H54 (cell line): Measurements from ENCODE around the gene MAN1C1.
A peak's percentile ranks its signal among the peaks of the same experiment; 100 is the strongest.
"Not testable (repeated sequence)": the region's sequence is repeated elsewhere in the genome, so short reads cannot be mapped to it uniquely, and the experiment has no call there.

ENCODE experiments used
- DNase-seq: peaks from one replicate; pipeline ENCODE4 v3.0.0; 2011; ENCODE audit warnings: low spot score, mixed read lengths; ENCODE audit not compliant: insufficient read length
- FAIRE-seq: peaks from 3 replicates; lab custom pipeline; 2011; peaks lifted over from hg19 to GRCh38; lab: Jason Lieb, UNC
- POLR2A ChIP-seq: IDR thresholded peaks from 2 replicates; pipeline ENCODE4 v1.6.1; 2011; ENCODE audit warnings: low read depth, mild to moderate bottlenecking, low read length

MAN1C1 gene

DNA sequence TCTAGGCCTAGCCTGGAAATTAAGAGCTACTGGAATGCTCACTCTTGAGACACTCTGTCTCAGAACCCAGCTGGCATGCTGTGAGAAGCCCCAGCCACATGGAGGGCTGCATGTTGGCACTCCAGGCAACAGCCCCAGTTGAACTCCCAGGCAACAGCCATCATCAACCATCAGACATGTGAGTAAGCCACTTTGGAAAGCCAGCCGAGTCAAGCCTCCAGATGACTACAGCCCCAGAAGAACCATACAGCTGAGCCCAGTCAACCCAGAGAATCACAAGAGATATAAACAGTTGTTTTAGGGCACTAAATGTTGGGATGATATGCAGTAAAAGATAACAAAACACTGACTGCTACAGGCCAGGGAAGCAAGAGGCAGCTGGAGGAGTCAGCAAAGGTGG lies 17.7 kb upstream of the MAN1C1 start:
- DNase-seq: no peak
- no peak for FAIRE-seq
- TF ChIP-seq POLR2A: no peak

DNA sequence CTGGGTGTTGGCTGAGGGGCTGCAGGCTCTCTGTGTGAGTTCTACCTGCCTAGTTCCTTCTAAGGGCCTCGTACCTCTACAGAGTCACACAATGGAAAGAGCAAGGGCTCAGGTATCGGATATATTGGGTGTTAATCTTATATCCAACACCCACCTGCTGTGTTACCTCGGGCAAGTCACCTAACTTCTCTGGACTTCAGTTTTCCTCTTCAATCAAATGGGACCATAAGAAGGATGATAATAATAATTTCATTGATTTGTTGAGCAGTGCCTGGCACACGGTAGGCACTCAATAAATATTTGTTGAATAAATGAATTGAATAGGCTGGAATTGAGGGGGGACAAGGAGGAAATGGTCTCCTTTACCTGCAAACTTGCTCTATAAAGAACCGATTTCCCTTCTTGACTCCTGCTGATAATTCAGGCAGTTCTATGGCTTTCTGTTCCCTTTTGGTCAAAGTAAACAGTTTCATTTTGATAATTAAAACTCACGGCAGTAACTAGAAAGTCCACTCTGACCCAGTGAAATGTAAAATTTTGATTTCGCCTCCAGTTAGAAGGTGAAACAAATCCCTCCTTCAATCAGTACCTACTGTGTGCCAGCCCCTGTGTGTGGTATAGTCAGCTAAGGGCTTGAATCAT lies 16.5 kb upstream of the MAN1C1 start:
- DNase-seq: no peak
- no peak for TF ChIP-seq POLR2A
- FAIRE-seq: no peak

DNA sequence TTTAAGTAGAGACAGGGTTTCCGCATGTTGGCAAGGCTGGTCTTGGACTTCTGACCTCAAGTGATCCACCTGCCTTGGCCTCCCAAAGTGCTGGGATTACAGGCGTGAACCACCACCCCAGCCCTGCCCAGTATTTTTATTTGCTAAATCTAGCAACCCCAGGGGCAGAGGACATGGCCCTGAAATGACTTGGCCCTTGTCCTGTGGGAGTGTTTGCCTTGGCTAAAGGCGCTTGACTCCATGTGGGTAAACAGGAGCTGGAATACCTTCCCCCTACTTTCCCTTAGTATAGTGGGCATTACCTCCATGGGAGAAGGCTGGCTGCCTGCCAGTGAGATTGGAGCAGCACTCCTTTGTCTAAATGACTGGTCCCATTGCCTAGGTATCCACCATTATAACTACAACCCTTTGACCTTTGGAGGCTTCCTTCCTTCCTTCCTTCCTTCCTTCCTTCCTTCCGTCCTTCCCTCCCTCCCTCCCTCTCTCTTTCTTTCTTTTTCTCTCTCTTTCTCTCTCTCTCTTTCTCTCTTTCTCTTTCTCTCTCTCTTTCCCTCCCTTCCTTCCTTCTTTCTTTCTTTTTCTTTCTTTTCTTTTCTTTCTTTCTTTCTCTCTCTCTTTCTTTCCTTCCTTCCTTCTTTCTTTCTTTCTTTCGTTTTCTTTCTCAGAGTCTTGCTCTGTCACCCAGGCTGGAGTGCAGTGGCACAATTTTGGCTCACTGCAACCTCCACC lies 15.5 kb upstream of the MAN1C1 start:
- not testable (repeated sequence) for DNase-seq, FAIRE-seq

DNA sequence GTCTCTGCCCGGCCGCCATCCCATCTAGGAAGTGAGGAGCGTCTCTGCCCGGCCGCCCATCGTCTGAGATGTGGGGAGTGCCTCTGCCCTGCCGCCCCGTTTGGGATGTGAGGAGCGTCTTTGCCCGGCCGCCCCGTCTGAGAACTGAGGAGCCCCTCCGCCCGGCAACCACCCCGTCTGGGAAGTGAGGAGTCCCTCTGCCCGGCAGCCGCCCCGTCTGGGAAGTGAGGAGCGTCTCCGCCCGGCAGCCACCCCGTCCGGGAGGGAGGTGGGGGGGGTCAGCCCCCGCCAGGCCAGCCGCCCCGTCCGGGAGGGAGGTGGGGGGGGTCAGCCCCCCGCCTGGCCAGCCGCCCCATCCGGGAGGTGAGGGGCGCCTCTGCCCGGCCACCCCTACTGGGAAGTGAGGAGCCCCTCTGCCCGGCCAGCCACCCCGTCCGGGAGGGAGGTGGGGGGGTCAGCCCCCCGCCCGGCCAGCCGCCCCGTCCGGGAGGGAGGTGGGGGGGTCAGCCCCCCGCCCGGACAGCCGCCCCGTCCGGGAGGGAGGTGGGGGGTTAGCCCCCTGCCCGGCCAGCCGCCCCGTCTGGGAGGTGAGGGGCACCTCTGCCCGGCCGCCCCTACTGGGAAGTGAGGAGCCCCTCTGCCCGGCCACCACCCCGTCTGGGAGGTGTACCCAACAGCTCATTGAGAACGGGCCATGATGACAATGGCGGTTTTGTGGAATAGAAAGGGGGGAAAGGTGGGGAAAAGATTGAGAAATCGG lies 12.6 kb upstream of the MAN1C1 start:
- FAIRE-seq, DNase-seq: not testable (repeated sequence)

GRCh38 chr1:25607123-25607522 lies 9.5 kb upstream of the MAN1C1 start:
- no peak for TF ChIP-seq POLR2A
- DNase-seq (no peak), FAIRE-seq (no peak)

- peak; percentile 49 for DNase-seq
- TF ChIP-seq POLR2A: no peak
- no peak for FAIRE-seq
Observed at GRCh38 chr1:25608488-25609178, 8.0 kb upstream of the MAN1C1 start.

GRCh38 chr1:25609921-25610320 lies 6.7 kb upstream of the MAN1C1 start:
- DNase-seq (no peak), FAIRE-seq (no peak)
- TF ChIP-seq POLR2A: no peak

GRCh38 chr1:25610822-25611630 lies 5.6 kb upstream of the MAN1C1 start:
- FAIRE-seq: no peak
- DNase-seq: no peak

DNA sequence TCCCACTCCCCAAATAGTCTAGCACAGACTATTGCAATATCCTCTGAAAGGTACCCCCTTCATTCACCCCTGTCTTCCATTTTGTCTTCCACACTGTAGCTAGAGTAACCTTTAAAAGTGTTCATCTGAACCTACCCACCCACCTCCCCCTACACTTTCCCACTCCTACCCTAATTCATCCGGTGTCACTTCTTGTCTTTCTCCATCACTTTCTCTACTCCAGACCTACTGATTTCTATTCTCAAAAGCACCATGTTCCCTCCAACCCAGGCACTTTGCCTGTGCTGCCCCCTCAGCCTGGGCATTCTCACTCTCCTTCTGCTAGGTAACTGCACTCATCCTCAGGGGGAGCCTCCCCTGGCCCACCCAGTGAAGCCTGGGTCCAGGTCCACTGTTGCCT lies 4.7 kb upstream of the MAN1C1 start:
- FAIRE-seq (no peak), DNase-seq (no peak)
- TF ChIP-seq POLR2A: no peak

More at GRCh38 chr1:25610822-25611630, 5.6 kb upstream of the MAN1C1 start:
- no peak for TF ChIP-seq POLR2A

DNA sequence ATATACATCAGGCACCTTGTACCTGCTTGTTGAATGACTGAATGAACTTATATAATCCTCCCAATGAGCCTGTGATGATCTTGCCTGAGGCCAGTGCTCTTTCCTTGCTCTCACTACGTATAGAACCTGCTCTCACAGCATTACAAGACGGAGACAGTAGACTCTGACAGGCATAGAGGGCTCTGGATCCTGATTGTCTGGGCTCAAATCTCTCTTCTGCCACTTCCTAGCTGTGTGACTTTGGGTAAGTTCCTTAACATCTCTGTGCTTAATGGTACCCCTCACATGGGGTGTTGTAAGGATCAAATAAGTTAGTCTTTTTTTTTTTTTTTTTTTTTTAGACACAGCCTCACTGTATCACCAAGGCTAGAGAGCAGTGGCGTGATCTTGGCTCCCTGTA lies 4.2 kb upstream of the MAN1C1 start:
- FAIRE-seq (no peak), DNase-seq (no peak)
- TF ChIP-seq POLR2A: no peak

DNA sequence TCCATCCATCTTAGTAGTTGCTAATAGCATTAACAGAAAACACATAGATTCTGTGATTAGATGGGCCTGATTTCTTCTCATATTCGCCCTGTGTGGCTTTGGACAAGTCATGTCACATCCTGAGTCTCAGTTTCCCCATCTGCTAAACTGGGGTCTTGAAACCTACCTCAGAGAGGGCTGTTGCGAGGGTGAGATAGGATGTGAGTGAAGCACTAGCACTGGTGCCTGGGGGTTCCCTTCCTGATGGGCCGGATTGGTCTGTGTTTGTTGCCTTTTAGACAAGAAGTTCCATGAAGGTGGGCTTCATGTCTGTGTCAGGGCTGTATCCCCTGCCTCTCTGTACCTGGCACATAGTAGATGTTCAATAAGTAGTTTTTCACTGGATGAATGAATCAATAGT lies 3.5 kb upstream of the MAN1C1 start:
- TF ChIP-seq POLR2A: no peak
- FAIRE-seq: no peak
- no peak for DNase-seq

DNA sequence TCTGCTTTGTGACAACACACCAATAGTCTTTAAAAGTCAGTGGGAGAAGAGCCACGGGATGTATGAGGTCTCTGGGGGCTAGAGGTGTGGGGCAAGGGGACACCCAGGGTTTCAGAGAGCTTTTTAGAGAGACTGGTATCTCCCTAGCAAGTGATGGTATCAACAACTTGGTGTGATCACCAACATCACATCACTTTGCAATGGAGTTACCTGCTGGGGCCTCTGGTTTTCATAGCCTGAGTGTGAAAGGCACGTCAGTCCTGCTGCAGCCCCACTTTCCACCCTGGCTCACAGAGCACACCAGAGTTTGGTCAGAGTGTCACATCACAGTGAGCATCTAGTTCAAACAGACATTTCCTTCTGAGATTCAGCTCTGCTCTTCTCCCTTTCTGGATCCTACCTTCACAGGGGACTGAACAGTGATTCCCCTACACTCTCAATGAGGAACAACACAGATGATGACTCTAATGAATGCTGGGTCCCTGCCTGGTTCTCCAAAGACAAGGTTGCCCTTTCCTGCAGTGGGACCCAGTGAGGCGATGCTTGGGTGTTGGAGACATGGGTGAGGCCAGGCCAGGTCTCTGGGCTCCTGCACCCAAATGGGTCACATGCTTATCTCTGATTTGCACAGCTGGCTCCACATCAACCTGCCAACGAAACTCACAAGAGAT lies 2.0 kb upstream of the MAN1C1 start:
- FAIRE-seq (no peak), DNase-seq (no peak)
- TF ChIP-seq POLR2A: no peak

GRCh38 chr1:25615172-25615541 lies 1.4 kb upstream of the MAN1C1 start:
- DNase-seq (no peak), FAIRE-seq (no peak)
- TF ChIP-seq POLR2A: no peak
